Smooth muscle cell (in vitro differentiated cells): ENCODE measurements around the gene AAGAB. TPM values are rescaled to one million over a fixed set of nuclear protein-coding genes. Genes with fewer than 3 reads are reported as not detected.

Experiments
- DNase-seq: peaks from one replicate; lab custom pipeline; 2025; ENCODE audit not compliant: unreplicated experiment; lab: John Stamatoyannopoulos, UW
- H2AFZ ChIP-seq: fragments of 200-600 bp; sonication (generic); 2 replicates; pipeline ENCODE4 v1.6.0; 2016; ENCODE audit warnings: antibody characterized with exemption, low read depth, mild to moderate bottlenecking
- H3F3A ChIP-seq: fragments of 200-600 bp; sonication (generic); 2 replicates; pipeline ENCODE4 v1.6.0; 2017; ENCODE audit warnings: antibody characterized with exemption, low read depth
- H3K27ac ChIP-seq: fragments of 200-600 bp; sonication (generic); 2 replicates; pipeline ENCODE4 v1.5.1; 2016; ENCODE audit warnings: low read depth, mild to moderate bottlenecking
- H3K27me3 ChIP-seq: fragments of 200-600 bp; sonication (generic); 2 replicates; pipeline ENCODE4 v1.6.1; 2016; ENCODE audit warnings: low read depth, mild to moderate bottlenecking
- H3K36me3 ChIP-seq: fragments of 200-600 bp; sonication (generic); 2 replicates; pipeline ENCODE4 v1.5.1; 2016; ENCODE audit warnings: low read depth
- H3K4me1 ChIP-seq: fragments of 200-600 bp; sonication (generic); 2 replicates; pipeline ENCODE4 v1.5.1; 2016; ENCODE audit warnings: low read depth
- H3K4me2 ChIP-seq: fragments of 200-600 bp; sonication (generic); 2 replicates; pipeline ENCODE4 v1.6.0; 2016; ENCODE audit warnings: mild to moderate bottlenecking
- H3K4me3 ChIP-seq: fragments of 200-600 bp; sonication (generic); 2 replicates; pipeline ENCODE4 v1.5.1; 2016; ENCODE audit warnings: mild to moderate bottlenecking
- H3K79me2 ChIP-seq: fragments of 200-600 bp; sonication (generic); 2 replicates; pipeline ENCODE4 v1.6.0; 2016; ENCODE audit warnings: low read depth, mild to moderate bottlenecking
- H3K9ac ChIP-seq: fragments of 200-600 bp; sonication (generic); 2 replicates; pipeline ENCODE4 v1.6.0; 2016; ENCODE audit warnings: low read depth
- H3K9me3 ChIP-seq: fragments of 200-600 bp; sonication (generic); replicated peaks from 2 replicates; pipeline ENCODE4 v1.5.1; 2016; ENCODE audit warnings: low read depth
- H4K20me1 ChIP-seq: fragments of 200-600 bp; sonication (generic); 2 replicates; pipeline ENCODE4 v1.6.0; 2016; ENCODE audit warnings: low read depth
- WGBS: methylation state at CpG from one replicate; pipeline ENCODE4 v1.1.7; 2016; ENCODE audit warnings: low lambda C conversion rate; 5-methylcytosine and 5-hydroxymethylcytosine counted together
- polyA plus RNA-seq: library from polyadenylated mRNA; unstranded; fragments of >200 nt; fragmentation: Nextera tagmentation; extraction: Ambion mirVana; gene quantifications from 2 replicates; pipeline ENCODE4 v1.2.1, GENCODE V29; 2016
- total RNA-seq: library from RNA; depleted of rRNA; stranded (reverse); fragments of >200 nt; gene quantifications from 2 replicates; pipeline ENCODE4 v1.2.3, GENCODE V29; 2014
- TF ChIP-seq, protein P1 (sequence below): fragments of 200-600 bp; sonication (generic); IDR thresholded peaks from 2 replicates; pipeline ENCODE4 v1.5.1; 2017; ENCODE audit warnings: borderline replicate concordance, mild to moderate bottlenecking, antibody characterized with exemption; ENCODE audit not compliant: insufficient read depth, poor library complexity, severe bottlenecking

The AAGAB gene
- total and polyA plus RNA-seq, 2 experiments from 2014 or later = 38.2 to 39.6 TPM

DNA sequence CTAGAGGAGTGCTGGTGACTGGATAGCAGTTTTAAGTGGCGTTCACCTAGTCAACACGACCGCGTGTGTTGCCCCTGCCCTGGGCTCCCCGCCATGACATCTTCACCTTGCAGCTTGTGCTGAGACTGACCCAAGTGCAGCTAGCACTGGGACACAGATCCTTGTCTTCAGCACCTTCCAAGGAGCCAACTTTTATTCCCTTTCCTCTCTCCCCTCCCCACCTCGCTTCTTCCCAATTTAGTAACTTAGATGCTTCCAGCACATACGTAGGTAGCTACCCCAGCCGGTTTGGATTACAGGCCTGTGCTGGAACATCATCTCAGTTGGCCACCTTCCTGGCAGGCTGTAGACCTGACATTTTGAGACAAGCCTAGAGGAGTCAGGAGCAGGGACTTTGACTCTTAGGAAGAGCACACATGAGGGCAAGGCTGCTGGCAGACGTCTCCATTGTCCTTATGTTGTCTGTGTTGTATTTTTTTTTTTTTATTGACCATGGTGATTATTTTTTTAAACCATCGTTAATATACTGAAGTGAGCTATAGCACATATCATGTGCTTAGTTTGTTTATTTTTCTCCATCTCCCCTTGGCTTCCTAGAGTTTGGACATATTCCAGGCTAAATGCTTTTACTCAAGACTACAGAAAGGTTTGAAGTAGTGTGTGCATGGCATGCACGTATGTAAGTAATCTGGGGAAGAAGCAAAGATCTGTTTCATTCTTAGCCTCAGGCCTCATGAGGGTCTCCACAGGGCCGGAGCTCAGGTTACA lies 61.1 kb downstream of the AAGAB start:
- Histone ChIP-seq H3K9me3 (no peaks in the 10 kb centered on the region), H2AFZ (no peak overlapping the region), H3K9ac (no peak overlapping the region), H3K27ac (no peak overlapping the region), H3K36me3 (no peaks in the 10 kb centered on the region), H4K20me1 (no peaks in the 10 kb centered on the region), H3F3A (peaks cover 9% of the 10 kb centered on the region), H3K79me2 (no peaks in the 10 kb centered on the region), H3K27me3 (no peaks in the 10 kb centered on the region), H3K4me1 (no peaks in the 10 kb centered on the region), H3K4me3 (no peak overlapping the region), H3K4me2 (no peak overlapping the region)
- TF ChIP-seq, protein P1, sequence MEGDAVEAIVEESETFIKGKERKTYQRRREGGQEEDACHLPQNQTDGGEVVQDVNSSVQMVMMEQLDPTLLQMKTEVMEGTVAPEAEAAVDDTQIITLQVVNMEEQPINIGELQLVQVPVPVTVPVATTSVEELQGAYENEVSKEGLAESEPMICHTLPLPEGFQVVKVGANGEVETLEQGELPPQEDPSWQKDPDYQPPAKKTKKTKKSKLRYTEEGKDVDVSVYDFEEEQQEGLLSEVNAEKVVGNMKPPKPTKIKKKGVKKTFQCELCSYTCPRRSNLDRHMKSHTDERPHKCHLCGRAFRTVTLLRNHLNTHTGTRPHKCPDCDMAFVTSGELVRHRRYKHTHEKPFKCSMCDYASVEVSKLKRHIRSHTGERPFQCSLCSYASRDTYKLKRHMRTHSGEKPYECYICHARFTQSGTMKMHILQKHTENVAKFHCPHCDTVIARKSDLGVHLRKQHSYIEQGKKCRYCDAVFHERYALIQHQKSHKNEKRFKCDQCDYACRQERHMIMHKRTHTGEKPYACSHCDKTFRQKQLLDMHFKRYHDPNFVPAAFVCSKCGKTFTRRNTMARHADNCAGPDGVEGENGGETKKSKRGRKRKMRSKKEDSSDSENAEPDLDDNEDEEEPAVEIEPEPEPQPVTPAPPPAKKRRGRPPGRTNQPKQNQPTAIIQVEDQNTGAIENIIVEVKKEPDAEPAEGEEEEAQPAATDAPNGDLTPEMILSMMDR = no peak
- DNase-seq = no peak
- 93% methylated on average over 12 of the region's 12 CpGs for WGBS

DNA sequence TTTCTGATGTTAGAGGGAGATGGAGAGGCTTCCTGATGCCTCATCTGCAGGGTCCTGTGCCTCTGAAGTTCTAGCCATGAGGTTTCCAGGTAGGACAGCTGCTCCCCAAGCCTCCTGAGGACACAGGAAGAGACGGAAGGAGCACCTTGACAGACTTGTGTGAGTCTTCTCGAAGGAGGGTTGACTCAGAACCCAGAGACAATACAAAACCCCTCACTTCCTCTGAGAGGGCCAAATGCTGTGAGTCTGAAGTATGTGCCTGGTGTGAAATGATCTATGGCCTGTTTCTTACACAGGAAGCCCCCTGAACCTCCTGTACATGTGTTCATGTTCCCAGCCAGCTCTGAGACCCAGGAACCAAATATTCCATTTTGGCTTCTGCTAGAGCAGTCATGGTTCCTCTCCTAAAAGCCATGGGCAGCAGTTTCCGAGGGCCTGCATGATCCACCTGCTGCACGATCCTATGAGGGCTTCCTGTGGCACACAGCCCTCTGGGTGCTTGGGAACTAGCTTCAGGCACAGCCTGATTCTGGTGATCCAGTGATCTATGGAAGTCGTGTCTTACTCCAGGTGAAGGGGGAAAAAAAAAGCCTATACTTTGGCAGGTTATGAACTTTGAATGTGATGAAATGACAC lies 62.2 kb downstream of the AAGAB start:
- Histone ChIP-seq H3K36me3 (no peaks in the 10 kb centered on the region), H3K9ac (no peak overlapping the region), H3K4me2 (no peak overlapping the region), H3K9me3 (no peaks in the 10 kb centered on the region), H3K4me3 (no peak overlapping the region), H3F3A (peaks cover 9% of the 10 kb centered on the region), H3K79me2 (no peaks in the 10 kb centered on the region), H3K27ac (no peak overlapping the region), H3K27me3 (no peaks in the 10 kb centered on the region), H3K4me1 (no peaks in the 10 kb centered on the region), H4K20me1 (no peaks in the 10 kb centered on the region), H2AFZ (no peak overlapping the region)
- WGBS = 97% methylated on average over 5 of the region's 5 CpGs
- TF ChIP-seq, protein P1 = no peak
- no peak for DNase-seq

DNA sequence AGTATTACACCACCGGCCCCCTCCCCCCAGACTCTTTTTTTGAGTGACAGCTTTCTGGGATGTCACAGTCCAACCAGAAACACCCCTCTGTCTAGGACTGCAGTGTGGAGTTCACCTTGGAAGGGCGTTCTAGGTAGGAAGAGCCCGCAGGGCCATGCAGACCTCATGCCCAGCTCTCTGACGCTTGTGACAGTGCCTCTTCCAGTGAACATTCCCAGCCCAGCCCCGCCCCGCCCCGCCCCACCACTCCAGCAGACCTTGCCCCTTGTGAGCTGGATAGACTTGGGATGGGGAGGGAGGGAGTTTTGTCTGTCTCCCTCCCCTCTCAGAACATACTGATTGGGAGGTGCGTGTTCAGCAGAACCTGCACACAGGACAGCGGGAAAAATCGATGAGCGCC lies 63.6 kb downstream of the AAGAB start:
- H2AFZ ChIP-seq = no peak overlapping the region
- 88% methylated on average over 11 of the region's 11 CpGs for WGBS
- TF ChIP-seq, protein P1 = no peak
- H4K20me1 ChIP-seq = no peaks in the 10 kb centered on the region
- H3K4me3 ChIP-seq = no peak overlapping the region
- no peak overlapping the region for H3K27ac ChIP-seq
- H3K27me3 ChIP-seq = no peaks in the 10 kb centered on the region
- DNase-seq = no peak
- no peak overlapping the region for H3K9ac ChIP-seq
- no peaks in the 10 kb centered on the region for H3K36me3 ChIP-seq
- no peaks in the 10 kb centered on the region for H3K79me2 ChIP-seq
- H3K4me1 ChIP-seq = no peaks in the 10 kb centered on the region
- H3K9me3 ChIP-seq = no peaks in the 10 kb centered on the region
- H3K4me2 ChIP-seq = no peak overlapping the region
- peaks cover 8% of the 10 kb centered on the region for H3F3A ChIP-seq
